ENCODE data around the gene RPL18A. TPM values are rescaled to one million over a fixed set of nuclear protein-coding genes. Genes with fewer than 3 reads are reported as not detected.

RPL18A gene
- total RNA-seq, 1 experiment from 2014 or later, result 2,837 TPM

DNA sequence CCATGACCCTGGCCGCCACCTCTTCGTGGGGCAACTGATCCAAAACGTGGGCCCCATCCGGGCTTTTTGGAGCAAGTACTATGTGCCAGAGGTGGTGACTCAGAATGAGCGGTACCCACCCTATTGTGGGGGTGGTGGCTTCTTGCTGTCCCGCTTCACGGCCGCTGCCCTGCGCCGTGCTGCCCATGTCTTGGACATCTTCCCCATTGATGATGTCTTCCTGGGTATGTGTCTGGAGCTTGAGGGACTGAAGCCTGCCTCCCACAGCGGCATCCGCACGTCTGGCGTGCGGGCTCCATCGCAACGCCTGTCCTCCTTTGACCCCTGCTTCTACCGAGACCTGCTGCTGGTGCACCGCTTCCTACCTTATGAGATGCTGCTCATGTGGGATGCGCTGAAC lies 48.0 kb upstream of the RPL18A start:
- Histone ChIP-seq H2AK5ac (ENCODE audit: insufficient read length, low read length) (no peak overlapping the region), H3K23ac (ENCODE audit: insufficient read length, low read depth, low read length) (no peak overlapping the region), H3K14ac (ENCODE audit: insufficient read depth, low read length) (peak overlapping the region; percentile 46; the same call in 1 of the 2 replicates), H2BK120ac (ENCODE audit: low read depth, low read length, poor library complexity, severe bottlenecking) (no peak overlapping the region), H4K91ac (ENCODE audit: insufficient read length, low read depth, low read length) (no peak overlapping the region), H2BK12ac (ENCODE audit: insufficient read length, low read depth, low read length) (no peak overlapping the region), H3K27ac (ENCODE audit: insufficient read length, low read depth, low read length) (no peak overlapping the region), H3K9ac (ENCODE audit: extremely low read depth, insufficient read length, low read length) (no peak overlapping the region), H4K20me1 (ENCODE audit: control insufficient read depth, insufficient read depth, insufficient read length) (no peaks in the 10 kb centered on the region), H3K27me3 (ENCODE audit: insufficient read depth, low read length) (no peaks in the 10 kb centered on the region), H3K23me2 (ENCODE audit: insufficient read length, low read depth, low read length, poor library complexity, severe bottlenecking) (no peaks in the 10 kb centered on the region), H4K5ac (ENCODE audit: insufficient read length, low read depth, low read length) (no peak overlapping the region), H4K8ac (replicated peaks; ENCODE audit: insufficient read length, low read depth, low read length) (peak overlapping the region; percentile 72), H3K56ac (ENCODE audit: insufficient read length, low read depth, low read length) (no peak overlapping the region), H2AFZ (ENCODE audit: low read length) (no peak overlapping the region), H2BK15ac (ENCODE audit: low read depth, low read length) (no peak overlapping the region), H3K18ac (ENCODE audit: insufficient read length, low read depth, low read length) (no peak overlapping the region), H3K79me1 (ENCODE audit: insufficient read depth, low read depth, low read length, poor library complexity, severe bottlenecking) (no peaks in the 10 kb centered on the region), H3K4ac (ENCODE audit: low read depth, low read length) (no peak overlapping the region), H3K79me2 (ENCODE audit: insufficient read depth, low read length) (no peaks in the 10 kb centered on the region), H2BK5ac (ENCODE audit: insufficient read length, low read length) (no peak overlapping the region), H3K4me2 (ENCODE audit: insufficient read depth, insufficient read length, low read length) (no peak overlapping the region), H3K4me1 (ENCODE audit: insufficient read depth, low read length) (no peaks in the 10 kb centered on the region), H3T11ph (ENCODE audit: low read length) (no peak overlapping the region), H3K9me3 (ENCODE audit: control insufficient read depth, low read depth, low read length) (no peaks in the 10 kb centered on the region), H2BK20ac (ENCODE audit: low read depth, low read length, poor library complexity, severe bottlenecking) (no peak overlapping the region)
- no peaks in the 10 kb centered on the region for H3K36me3 Mint-ChIP-seq (ENCODE audit: insufficient read depth in 1 of 3, low read depth in 3 of 3)
- TF ChIP-seq, protein P1, sequence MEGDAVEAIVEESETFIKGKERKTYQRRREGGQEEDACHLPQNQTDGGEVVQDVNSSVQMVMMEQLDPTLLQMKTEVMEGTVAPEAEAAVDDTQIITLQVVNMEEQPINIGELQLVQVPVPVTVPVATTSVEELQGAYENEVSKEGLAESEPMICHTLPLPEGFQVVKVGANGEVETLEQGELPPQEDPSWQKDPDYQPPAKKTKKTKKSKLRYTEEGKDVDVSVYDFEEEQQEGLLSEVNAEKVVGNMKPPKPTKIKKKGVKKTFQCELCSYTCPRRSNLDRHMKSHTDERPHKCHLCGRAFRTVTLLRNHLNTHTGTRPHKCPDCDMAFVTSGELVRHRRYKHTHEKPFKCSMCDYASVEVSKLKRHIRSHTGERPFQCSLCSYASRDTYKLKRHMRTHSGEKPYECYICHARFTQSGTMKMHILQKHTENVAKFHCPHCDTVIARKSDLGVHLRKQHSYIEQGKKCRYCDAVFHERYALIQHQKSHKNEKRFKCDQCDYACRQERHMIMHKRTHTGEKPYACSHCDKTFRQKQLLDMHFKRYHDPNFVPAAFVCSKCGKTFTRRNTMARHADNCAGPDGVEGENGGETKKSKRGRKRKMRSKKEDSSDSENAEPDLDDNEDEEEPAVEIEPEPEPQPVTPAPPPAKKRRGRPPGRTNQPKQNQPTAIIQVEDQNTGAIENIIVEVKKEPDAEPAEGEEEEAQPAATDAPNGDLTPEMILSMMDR (conservative IDR thresholded peaks at IDR 0.05), result no peak
- H3K9me3 Mint-ChIP-seq, result no peaks in the 10 kb centered on the region
- no peak overlapping the region; a peak in 1 of 7 replicates for H3K27ac Mint-ChIP-seq
- no peaks in the 10 kb centered on the region for H3K4me1 Mint-ChIP-seq
- no peak for DNase-seq
- H3K4me3 Mint-ChIP-seq, result no peak overlapping the region
- WGBS (ENCODE audit: extremely low coverage, insufficient read length, low lambda C conversion rate), result no CpG with 5 or more reads among the region's 20 CpGs
- peaks cover 2% of the 10 kb centered on the region for H3K27me3 Mint-ChIP-seq (ENCODE audit: low read depth)

Data from H9 (cell line).